Epithelial cell of prostate (primary cell): Measurements from ENCODE around the gene KRT15.
A peak's percentile ranks its signal among the peaks of the same experiment; 100 is the strongest.

Experiments
- DNase-seq: peaks from one replicate; pipeline ENCODE4 v3.0.0-alpha.2; 2011; ENCODE audit warnings: low read depth, low spot score
- H3K27ac ChIP-seq: fragments of 450-650 bp; 2 replicates; pipeline ENCODE4 v1.5.1; 2017; ENCODE audit warnings: mild to moderate bottlenecking

KRT15 gene

GRCh38 chr17:41486809-41487530 lies 31.7 kb downstream of the KRT15 start:
- no peak overlapping the region for H3K27ac ChIP-seq
- DNase-seq: no peak

- no peak overlapping the region for H3K27ac ChIP-seq
- no peak for DNase-seq
These were observed 32.4 kb downstream of the KRT15 start for GRCh38 chr17:41486316-41486715.

GRCh38 chr17:41484920-41485904 lies 33.5 kb downstream of the KRT15 start:
- DNase-seq: no peak

GRCh38 chr17:41483991-41484826 lies 34.5 kb downstream of the KRT15 start:
- DNase-seq: no peak
- no peak overlapping the region for H3K27ac ChIP-seq

More at GRCh38 chr17:41484920-41485904, 33.5 kb downstream of the KRT15 start:
- H3K27ac ChIP-seq: no peak overlapping the region

- no peak for DNase-seq
- no peak overlapping the region for H3K27ac ChIP-seq
These were observed 35.2 kb downstream of the KRT15 start for GRCh38 chr17:41483531-41483930.

- H3K27ac ChIP-seq: no peak within 1 kb of the TSS
- no peak for DNase-seq
These were observed 37.7 kb downstream of the KRT15 start, which contains the start of gene KRT35 for GRCh38 chr17:41481036-41481435. TSS of gene KRT35 (minus strand) at chr17:41481151. CDS start at chr17:41481097, 54 bp downstream.

GRCh38 chr17:41480581-41480980 lies 38.1 kb downstream of the KRT15 start:
- DNase-seq: no peak
- H3K27ac ChIP-seq: no peak overlapping the region

GRCh38 chr17:41480136-41480535 lies 38.6 kb downstream of the KRT15 start:
- H3K27ac ChIP-seq: no peak overlapping the region
- no peak for DNase-seq

GRCh38 chr17:41478237-41478636 lies 40.5 kb downstream of the KRT15 start:
- no peak for DNase-seq
- H3K27ac ChIP-seq: no peak overlapping the region

- H3K27ac ChIP-seq: no peak overlapping the region
- DNase-seq: no peak
These were observed 41.5 kb downstream of the KRT15 start for GRCh38 chr17:41476866-41477815.

GRCh38 chr17:41475421-41475820 lies 43.3 kb downstream of the KRT15 start:
- DNase-seq: no peak
- H3K27ac ChIP-seq: no peak overlapping the region

- H3K27ac ChIP-seq: no peak overlapping the region
- DNase-seq: no peak
These were observed 43.8 kb downstream of the KRT15 start for GRCh38 chr17:41474863-41475262.

- no peak for DNase-seq
These were observed 50.3 kb downstream of the KRT15 start for GRCh38 chr17:41468346-41468745.

GRCh38 chr17:41467561-41467960 lies 51.1 kb downstream of the KRT15 start:
- no peak for DNase-seq
- H3K27ac ChIP-seq: no peak overlapping the region

More at GRCh38 chr17:41468346-41468745, 50.3 kb downstream of the KRT15 start:
- H3K27ac ChIP-seq: no peak overlapping the region

- H3K27ac ChIP-seq: no peak within 1 kb of the TSS
- no peak for DNase-seq
These were observed 51.7 kb downstream of the KRT15 start, which contains the start of gene KRT32 for GRCh38 chr17:41466988-41467387. TSS of gene KRT32 (minus strand) at chr17:41467386. CDS start at chr17:41467325, 61 bp downstream.

- no peak overlapping the region for H3K27ac ChIP-seq
- DNase-seq: peak; percentile 87
These were observed 54.0 kb downstream of the KRT15 start for GRCh38 chr17:41464682-41465081.

- no peak for DNase-seq
- H3K27ac ChIP-seq: no peak overlapping the region
These were observed 54.5 kb downstream of the KRT15 start for GRCh38 chr17:41464173-41464572.

GRCh38 chr17:41463746-41464145 lies 54.9 kb downstream of the KRT15 start:
- DNase-seq: no peak
- H3K27ac ChIP-seq: no peak overlapping the region
